ENCODE data around the gene ALPP.

DNA sequence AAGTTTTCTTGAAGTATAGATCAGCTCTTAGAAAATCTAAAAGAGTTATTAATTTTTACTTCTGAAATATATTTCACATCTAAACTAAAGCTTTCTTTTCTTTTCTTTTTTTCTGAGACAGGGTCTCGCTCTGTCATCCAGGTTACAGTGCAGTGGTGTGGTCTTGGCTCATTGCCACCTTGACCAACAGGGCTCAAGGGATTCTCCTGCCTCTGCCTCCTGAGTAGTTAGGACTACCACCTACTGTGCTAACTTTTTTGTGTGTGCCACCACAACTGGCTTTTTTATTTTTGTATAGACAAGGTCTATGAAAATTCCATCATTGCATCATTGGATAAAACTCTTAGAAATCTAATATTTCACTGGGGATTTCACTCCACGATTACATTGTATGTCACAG lies 18.1 kb downstream of the ALPP start:
- TF ChIP-seq POLR2A (IDR thresholded peaks at IDR 0.05; ENCODE audit: low read depth) (no peak), EP300 (IDR thresholded peaks at IDR 0.05) (no peak), POLR2AphosphoS5 (IDR thresholded peaks at IDR 0.05) (no peak)
- TF ChIP-seq, protein P1, sequence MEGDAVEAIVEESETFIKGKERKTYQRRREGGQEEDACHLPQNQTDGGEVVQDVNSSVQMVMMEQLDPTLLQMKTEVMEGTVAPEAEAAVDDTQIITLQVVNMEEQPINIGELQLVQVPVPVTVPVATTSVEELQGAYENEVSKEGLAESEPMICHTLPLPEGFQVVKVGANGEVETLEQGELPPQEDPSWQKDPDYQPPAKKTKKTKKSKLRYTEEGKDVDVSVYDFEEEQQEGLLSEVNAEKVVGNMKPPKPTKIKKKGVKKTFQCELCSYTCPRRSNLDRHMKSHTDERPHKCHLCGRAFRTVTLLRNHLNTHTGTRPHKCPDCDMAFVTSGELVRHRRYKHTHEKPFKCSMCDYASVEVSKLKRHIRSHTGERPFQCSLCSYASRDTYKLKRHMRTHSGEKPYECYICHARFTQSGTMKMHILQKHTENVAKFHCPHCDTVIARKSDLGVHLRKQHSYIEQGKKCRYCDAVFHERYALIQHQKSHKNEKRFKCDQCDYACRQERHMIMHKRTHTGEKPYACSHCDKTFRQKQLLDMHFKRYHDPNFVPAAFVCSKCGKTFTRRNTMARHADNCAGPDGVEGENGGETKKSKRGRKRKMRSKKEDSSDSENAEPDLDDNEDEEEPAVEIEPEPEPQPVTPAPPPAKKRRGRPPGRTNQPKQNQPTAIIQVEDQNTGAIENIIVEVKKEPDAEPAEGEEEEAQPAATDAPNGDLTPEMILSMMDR (IDR thresholded peaks at IDR 0.05) = no peak

Data from esophagus muscularis mucosa (tissue), 4 donors.